GM12891 (cell line): ENCODE measurements around the gene DPP10.
"Not testable (repeated sequence)": the region's sequence is repeated elsewhere in the genome, so short reads cannot be mapped to it uniquely, and the experiment has no call there.

Experiments
- DNase-seq: peaks from one replicate; pipeline ENCODE4 v3.0.0; 2011; ENCODE audit warnings: low spot score; ENCODE audit not compliant: insufficient read length
- FAIRE-seq: peaks from 2 replicates; lab custom pipeline; 2011; peaks lifted over from hg19 to GRCh38; lab: Jason Lieb, UNC
- PAX5 ChIP-seq: IDR thresholded peaks from 2 replicates; pipeline ENCODE4 v1.6.1; 2011; ENCODE audit warnings: low read length, moderate library complexity, mild to moderate bottlenecking; ENCODE audit not compliant: insufficient read depth, severe bottlenecking
- POLR2A ChIP-seq: IDR thresholded peaks from 2 replicates; pipeline ENCODE4 v1.6.1; 2011; ENCODE audit warnings: low read depth, low read length, control low read depth
- POLR2AphosphoS5 ChIP-seq: IDR thresholded peaks from 2 replicates; pipeline ENCODE4 v1.6.1; 2011; ENCODE audit warnings: low read depth, low read length, control low read depth
- POU2F2 ChIP-seq: IDR thresholded peaks from 2 replicates; pipeline ENCODE4 v1.6.1; 2011; ENCODE audit warnings: low read depth, mild to moderate bottlenecking, control low read depth, low read length, moderate library complexity
- SPI1 ChIP-seq: IDR thresholded peaks from 2 replicates; pipeline ENCODE4 v1.6.1; 2011; ENCODE audit warnings: low read depth, low read length, control low read depth
- TAF1 ChIP-seq: IDR thresholded peaks from 2 replicates; pipeline ENCODE4 v1.6.1; 2011; ENCODE audit warnings: low read depth, low read length, control low read depth

Gene DPP10

DNA sequence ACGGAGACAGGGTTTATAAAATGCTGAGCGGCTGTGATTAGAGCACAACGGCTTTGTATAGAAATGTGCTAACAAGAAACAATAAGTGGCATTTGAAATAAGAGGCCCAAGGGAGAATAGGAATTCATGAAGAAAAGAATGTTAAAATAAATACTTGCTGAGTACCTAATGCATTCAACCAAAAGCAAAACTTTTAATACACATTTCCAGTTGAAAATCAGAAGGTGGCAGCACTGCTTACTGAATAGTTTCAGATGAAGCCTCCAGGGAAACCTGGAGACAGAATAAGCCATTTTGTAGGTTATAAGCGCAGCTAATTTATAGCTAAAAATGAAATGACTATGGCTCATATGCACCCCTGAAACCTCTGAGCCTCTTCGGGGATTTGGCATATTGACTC is 286.6 kb downstream of the DPP10 start:
- FAIRE-seq (no peak), DNase-seq (no peak)
- no peak for TF ChIP-seq POU2F2

DNA sequence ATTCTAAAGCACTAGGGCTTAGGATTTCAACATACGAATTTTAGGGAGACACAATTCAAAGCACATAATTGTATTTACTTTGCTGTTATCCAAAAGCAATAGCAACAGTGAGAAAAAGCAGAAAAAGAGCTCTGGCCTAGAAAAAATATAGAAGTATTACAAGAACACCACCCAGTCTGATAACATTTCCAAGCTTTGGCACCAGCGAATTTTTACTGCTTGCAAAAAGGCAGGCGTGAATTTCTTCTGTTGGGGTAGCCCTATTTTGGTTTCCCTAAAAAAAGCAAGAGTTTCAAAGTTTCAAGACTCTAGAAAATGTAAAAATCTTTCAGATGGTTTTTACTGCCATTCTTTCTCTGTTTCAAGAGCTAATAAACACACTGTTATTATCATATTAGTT is 292.7 kb downstream of the DPP10 start:
- TF ChIP-seq PAX5 (no peak), TAF1 (no peak), POLR2AphosphoS5 (no peak), POLR2A (no peak), SPI1 (no peak), POU2F2 (no peak)
- FAIRE-seq = no peak
- DNase-seq = no peak

DNA sequence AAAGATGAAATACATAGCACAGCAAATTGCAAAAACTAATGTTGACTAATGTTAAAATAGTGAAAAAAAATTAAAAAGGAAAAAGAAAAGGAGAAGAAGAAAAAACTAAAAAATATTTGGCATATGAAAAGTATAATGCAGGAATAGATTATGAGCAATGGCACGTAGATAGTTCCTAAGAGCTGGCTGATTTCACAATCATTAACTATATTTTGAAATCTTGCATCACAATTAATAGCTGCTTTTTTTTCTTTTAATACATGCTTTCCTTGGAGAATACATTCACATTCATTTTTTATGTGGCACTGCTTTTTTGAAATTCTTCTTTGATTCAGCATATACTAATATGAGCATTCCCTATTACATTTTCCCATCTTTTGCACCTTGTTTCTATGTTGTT is 299.8 kb downstream of the DPP10 start:
- no peak for TF ChIP-seq POLR2AphosphoS5
- no peak for TF ChIP-seq POLR2A
- TF ChIP-seq TAF1 = no peak
- no peak for TF ChIP-seq POU2F2
- no peak for TF ChIP-seq SPI1
- no peak for TF ChIP-seq PAX5
- DNase-seq = no peak
- FAIRE-seq = no peak

DNA sequence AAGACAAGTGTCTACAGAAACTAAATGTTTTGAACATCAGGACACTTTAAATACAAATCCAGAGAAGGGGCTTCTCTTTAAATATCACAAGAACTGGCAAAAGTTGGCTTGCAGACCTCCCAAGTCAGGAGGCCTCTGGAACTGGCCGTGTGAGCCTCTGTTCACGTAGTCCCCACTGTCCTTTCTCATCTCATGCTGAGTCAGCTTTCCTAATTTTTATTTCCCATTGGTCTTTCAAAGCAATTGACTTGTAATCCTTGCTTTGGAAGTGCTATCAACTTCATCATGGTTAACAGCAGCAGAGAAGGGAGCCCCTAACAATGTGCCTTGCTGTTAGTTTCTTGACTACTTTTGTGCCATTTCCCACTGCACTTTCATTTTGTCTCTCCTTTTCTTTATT is 303.3 kb downstream of the DPP10 start:
- TF ChIP-seq SPI1 (no peak), PAX5 (no peak), POLR2A (no peak), POLR2AphosphoS5 (no peak), POU2F2 (no peak), TAF1 (no peak)
- FAIRE-seq = no peak

DNA sequence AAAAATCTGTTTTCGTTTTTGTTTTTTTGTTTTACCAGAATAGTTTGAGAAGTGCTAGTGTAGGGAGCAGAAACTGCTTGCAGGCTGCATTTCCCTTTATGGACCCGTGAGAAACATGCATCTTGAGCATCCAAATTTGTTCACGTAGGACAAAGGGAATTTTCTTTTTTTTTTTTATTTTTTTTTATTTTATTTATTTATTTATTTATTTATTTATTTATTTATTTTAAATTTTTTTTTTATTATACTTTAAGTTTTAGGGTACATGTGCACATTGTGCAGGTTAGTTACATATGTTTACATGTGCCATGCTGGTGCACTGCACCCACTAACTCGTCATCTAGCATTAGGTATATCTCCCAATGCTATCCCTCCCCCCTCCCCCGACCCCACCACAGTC is 305.7 kb downstream of the DPP10 start:
- DNase-seq, FAIRE-seq: not testable (repeated sequence)

More for the DNA sequence above, 303.3 kb downstream of the DPP10 start:
- no peak for DNase-seq

DNA sequence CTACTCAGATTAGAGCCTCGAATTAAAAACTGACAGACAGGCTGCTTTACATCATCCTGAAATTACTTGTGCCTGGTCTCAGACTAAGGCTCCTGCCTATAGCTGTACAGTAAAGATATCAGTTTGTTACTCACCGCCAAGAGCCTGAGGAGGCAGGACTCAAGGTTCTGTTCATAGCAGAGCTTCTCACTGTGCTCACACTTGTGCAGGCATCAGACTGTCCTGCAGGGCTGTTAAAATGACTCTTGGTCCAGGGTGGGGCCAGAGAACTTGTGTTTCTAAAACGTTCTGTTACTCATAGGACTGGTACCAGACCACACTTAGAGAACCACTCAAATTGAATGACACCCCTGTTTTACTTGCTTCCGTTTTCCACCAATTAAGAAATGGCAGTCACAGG is 310.0 kb downstream of the DPP10 start:
- no peak for FAIRE-seq
- TF ChIP-seq SPI1 (no peak), POLR2AphosphoS5 (no peak), TAF1 (no peak), PAX5 (no peak), POU2F2 (no peak), POLR2A (no peak)

DNA sequence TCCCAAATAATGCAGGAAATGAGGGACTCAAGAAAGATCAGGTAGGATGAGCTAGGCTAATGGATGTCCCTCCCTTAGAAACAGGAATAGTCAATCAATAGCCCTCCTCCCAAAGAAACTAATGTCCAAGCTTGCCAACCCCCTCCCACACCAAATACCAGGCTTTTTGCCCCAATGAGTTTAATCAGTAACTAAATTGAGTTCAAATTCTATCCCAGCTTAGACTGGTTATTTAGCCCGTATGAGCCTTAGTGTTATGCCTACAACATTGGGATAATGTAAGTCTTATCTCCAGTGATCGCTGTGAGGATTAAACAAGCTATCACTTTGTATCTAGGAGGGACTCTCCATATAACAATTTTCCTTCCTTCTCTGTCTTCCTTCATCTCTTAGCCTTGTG is 310.7 kb downstream of the DPP10 start:
- FAIRE-seq = no peak

More for the DNA sequence above, 310.0 kb downstream of the DPP10 start:
- DNase-seq = no peak

DNA sequence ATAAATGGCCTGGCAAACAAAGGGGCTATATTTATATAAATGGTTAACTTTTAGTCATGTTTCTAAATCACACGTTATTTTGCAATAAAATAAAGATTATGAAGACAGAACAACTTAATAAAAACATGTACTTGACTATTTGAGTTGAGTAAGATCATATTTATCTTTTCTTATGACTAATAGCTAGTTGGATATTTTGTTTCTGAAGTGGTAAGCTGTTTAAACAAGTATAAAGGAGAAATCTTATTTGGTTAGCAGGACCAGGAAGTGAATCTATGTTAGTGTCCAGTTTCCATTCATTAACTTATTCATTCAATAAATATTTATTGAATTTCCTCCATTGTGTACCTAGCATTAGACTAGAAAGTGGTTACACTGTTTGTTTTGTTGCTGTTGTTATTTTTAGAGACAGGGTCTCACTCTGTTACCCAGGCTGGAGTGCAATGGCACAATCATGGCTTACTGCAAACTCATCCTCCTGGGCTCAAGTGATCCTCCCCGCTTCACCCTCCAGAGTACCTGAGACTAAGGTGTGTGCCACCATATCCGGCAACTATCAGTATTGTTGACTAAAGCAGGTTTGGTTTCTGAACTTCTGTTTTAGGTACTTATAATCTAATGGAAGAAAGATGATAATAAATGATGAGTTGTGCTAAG is 312.6 kb downstream of the DPP10 start:
- FAIRE-seq (no peak), DNase-seq (no peak)
- TF ChIP-seq POLR2A (no peak), TAF1 (no peak), POU2F2 (no peak), SPI1 (no peak), PAX5 (no peak)

More for the DNA sequence above, 310.7 kb downstream of the DPP10 start:
- TF ChIP-seq POU2F2 = no peak
- no peak for DNase-seq

DNA sequence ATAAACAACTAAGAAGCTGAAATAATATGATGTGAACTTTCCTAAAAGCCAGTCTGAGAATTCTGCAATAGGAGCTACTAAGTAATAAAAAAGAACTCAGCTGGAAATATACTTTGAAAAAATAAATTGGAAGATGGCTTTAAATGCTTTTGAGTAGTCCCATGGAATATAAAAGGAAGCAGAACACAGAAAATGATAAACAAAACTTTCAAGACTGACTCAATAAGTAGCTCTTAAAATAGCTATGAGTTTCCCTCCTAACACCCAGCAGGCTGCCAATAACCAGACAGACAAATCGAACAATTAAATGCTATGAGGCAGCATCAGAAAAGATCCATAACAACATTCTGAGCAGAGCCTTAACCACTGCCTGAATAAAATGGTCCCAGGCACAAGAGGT is 319.9 kb downstream of the DPP10 start:
- FAIRE-seq (no peak), DNase-seq (no peak)
- TF ChIP-seq POU2F2 (no peak), PAX5 (no peak), POLR2A (no peak), POLR2AphosphoS5 (no peak), SPI1 (no peak), TAF1 (no peak)

DNA sequence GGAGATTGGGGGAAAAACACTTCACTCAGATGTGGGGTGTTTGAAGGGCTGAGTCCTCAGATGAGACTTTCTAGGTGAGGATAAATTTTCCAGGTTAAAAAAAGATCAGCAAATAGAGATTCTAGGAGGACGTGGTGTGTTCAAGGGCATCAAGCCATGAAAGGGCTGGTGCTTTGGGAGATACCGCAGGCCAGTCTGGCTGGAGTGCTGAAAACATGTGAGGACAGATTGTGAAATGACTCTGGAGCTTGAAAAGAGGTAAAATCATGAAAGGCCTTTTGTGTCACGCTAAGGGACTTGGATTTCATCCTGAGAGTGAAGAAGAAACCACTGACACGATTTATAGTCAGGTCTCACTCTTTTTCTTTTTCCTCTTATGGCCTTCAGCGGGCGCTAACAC is 320.5 kb downstream of the DPP10 start:
- no peak for TF ChIP-seq TAF1
- no peak for TF ChIP-seq POLR2AphosphoS5
- no peak for TF ChIP-seq POLR2A
- no peak for TF ChIP-seq PAX5
- TF ChIP-seq POU2F2 = no peak
- TF ChIP-seq SPI1 = no peak
- DNase-seq (no peak), FAIRE-seq (no peak)

DNA sequence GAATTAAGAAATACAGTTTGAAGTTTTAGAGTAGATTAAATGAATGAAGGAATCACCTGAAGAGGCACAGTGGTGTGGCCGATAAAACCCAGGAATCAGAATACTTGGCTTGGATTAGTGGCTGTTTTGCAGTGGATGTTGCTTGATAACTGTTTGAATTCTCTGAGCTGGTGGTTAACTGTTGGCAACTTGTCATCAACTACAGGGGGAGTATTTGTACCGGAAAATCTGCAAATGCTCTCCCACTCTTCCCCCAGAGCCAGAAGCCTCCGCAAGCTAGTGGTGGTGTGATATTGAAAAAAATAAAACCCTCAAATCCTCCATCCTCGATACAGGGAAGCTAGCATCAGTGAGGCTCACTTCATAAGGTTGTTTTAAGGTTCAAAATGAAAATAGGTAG is 326.7 kb downstream of the DPP10 start:
- no peak for TF ChIP-seq TAF1
- no peak for TF ChIP-seq POLR2AphosphoS5
- TF ChIP-seq SPI1 = no peak
- TF ChIP-seq POU2F2 = no peak
- TF ChIP-seq POLR2A = no peak
- no peak for TF ChIP-seq PAX5
- FAIRE-seq (no peak), DNase-seq (no peak)
